GM19025 (cell line): Measurements from ENCODE around the gene FAP.

Experiments used
- ATAC-seq: cut with Tn5 transposase; IDR thresholded peaks from one replicate; pipeline ENCODE4 v1.9.1; 2021; ENCODE audit warnings: mild to moderate bottlenecking, low read depth, moderate library complexity; ENCODE audit not compliant: unreplicated experiment

Gene FAP

GRCh38 chr2:162243294-162243693, at the start of gene FAP:
TSS of gene FAP (minus strand) at chr2:162243445. CDS start at chr2:162243327, 118 bp downstream.
- ATAC-seq: no peak

GRCh38 chr2:162291748-162292147, 48.5 kb upstream of the FAP start:
- ATAC-seq: no peak

- no peak for ATAC-seq
Observed at GRCh38 chr2:162282765-162283425, 39.6 kb upstream of the FAP start.

GRCh38 chr2:162280654-162281053, 37.4 kb upstream of the FAP start:
- no peak for ATAC-seq

- no peak for ATAC-seq
Observed at GRCh38 chr2:162277381-162277780, 34.1 kb upstream of the FAP start.

GRCh38 chr2:162267996-162268395, 24.8 kb upstream of the FAP start:
- ATAC-seq: no peak

- no peak for ATAC-seq
Observed at GRCh38 chr2:162267496-162267895, 24.3 kb upstream of the FAP start.

- ATAC-seq: no peak
Observed at GRCh38 chr2:162266460-162266760, 23.2 kb upstream of the FAP start.

- no peak for ATAC-seq
Observed at GRCh38 chr2:162265666-162266459, 22.6 kb upstream of the FAP start.

GRCh38 chr2:162261032-162261945, 18.0 kb upstream of the FAP start:
- ATAC-seq: no peak

- ATAC-seq: no peak
Observed at GRCh38 chr2:162258686-162259085, 15.4 kb upstream of the FAP start.

- ATAC-seq: no peak
Observed at GRCh38 chr2:162258169-162258568, 14.9 kb upstream of the FAP start.

- ATAC-seq: no peak
Observed at GRCh38 chr2:162257425-162257824, 14.2 kb upstream of the FAP start.

GRCh38 chr2:162256591-162256991, 13.3 kb upstream of the FAP start:
- ATAC-seq: no peak

GRCh38 chr2:162254236-162254871, 11.1 kb upstream of the FAP start:
- no peak for ATAC-seq

- no peak for ATAC-seq
Observed at GRCh38 chr2:162253435-162253834, 10.2 kb upstream of the FAP start.

- no peak for ATAC-seq
Observed at GRCh38 chr2:162252153-162252552, 8.9 kb upstream of the FAP start.

- ATAC-seq: no peak
Observed at GRCh38 chr2:162245781-162246180, 2.5 kb upstream of the FAP start.

GRCh38 chr2:162245061-162245460, 1.8 kb upstream of the FAP start:
- ATAC-seq: no peak

GRCh38 chr2:162244541-162245031, 1.3 kb upstream of the FAP start:
- no peak for ATAC-seq

GRCh38 chr2:162243715-162244114, 470 bp upstream of the FAP start:
- no peak for ATAC-seq
